Activated CD4-positive, alpha-beta T cell treated with anti-CD3 and anti-CD28 coated beads for 24 hours (primary cell): Measurements from ENCODE around the gene FAM107B.

Source experiments
- DNase-seq, 2 donors: peaks; one replicate each; pipeline ENCODE4 v3.0.0-alpha.2; 2020; ENCODE audit warnings: low read depth in 2 of 2

The FAM107B gene

GRCh38 chr10:14533295-14533694 is 241.4 kb downstream of the FAM107B start:
- no peak for DNase-seq

DNA sequence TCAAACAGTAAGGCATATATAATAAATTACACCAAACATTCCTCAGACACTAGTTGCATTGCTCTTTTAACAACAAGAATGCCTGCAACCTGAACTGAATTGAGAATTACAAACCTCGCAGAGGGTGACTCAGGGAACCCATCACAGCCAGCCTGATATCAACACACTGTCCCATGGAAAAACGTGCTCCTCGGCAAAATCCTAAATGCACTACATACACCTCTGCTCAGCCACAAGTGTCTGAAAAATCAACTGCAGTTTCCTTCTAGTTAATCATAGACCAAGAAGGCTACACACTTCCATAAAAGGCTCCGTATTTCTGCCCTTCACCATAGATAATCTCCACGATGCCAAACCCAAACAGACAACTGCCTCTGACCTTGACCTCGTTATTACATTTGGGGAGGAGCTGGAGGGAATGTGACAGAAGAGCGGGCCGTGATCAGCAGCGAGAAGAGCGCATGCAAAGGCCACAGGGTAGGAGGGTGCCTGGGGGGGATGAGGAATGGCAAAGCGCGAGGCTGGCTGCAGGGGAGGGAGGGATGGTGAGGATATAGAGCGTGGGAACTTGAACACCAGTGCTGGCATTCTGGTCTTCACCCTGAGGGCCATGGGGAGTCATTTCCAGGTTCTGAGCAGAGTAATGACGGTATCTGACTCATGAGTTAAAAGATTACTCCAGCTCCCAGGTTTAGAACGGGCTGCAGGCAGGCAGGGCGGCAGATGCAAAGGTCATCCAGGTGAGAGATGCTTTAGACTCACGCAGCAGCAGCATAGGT is 242.0 kb downstream of the FAM107B start:
- no peak for DNase-seq

DNA sequence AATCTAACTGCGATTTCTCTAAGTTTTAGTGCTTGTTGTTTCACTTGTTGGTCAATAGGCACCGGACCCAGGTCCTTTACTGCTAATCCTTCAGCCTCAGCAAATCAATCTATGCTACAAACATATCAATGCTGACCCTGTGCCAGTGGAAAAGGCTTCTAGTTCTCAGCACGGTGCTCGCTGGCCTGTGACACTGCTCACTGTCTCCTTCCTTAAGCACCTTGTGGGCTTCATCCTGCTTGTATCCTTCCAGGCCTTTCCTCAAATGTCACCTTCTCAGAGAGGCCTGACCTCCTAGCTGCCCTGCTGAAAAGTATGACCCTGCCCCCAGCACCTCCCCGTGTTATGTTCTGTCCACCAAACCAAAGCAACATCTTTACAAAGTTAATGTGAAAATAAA is 242.7 kb downstream of the FAM107B start:
- no peak for DNase-seq

DNA sequence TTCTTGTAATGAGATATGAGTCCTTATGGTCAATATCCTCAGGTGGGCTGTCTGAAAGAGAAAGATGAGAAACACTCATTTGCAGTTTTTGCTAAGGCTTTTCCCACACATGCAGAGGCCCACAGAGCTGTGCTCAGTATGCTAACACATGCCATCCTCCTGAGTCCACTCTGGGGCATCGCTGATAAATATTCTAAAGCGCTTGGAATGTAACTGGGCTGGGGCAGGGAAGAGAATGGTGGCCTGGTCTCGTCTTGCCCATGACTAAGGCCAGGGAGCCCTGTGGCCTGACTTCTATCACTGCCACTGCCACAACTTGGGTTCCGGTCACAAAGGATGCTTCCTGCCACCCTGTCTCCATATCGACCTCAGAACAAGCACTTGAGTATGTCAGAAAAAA is 244.2 kb downstream of the FAM107B start:
- no peak for DNase-seq

GRCh38 chr10:14529351-14529750 is 245.3 kb downstream of the FAM107B start:
- no peak for DNase-seq

- DNase-seq: no peak
Observed at GRCh38 chr10:14528450-14528849, 246.2 kb downstream of the FAM107B start.

DNA sequence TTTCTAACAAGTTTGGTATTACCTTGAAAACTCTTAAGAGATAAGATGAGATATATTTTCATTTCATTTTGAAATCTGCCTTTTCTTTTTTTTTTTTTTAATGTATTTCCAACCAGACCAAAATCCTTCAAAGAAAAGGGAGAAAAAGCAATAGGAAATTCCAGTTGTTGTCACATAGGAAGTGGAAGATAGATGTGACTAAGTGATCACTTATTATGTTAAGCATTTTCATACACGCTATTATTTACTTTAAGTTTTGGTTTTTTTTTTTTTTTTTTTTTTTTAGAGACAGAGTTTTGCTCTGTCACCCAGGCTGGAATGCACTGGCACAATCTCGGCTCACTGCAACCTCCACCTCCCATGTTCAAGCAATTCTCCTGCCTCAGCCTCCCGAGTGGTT is 246.8 kb downstream of the FAM107B start:
- no peak for DNase-seq

- no peak for DNase-seq
Observed at GRCh38 chr10:14527134-14527844, 247.4 kb downstream of the FAM107B start.

GRCh38 chr10:14526326-14526725 is 248.4 kb downstream of the FAM107B start:
- DNase-seq: no peak

DNA sequence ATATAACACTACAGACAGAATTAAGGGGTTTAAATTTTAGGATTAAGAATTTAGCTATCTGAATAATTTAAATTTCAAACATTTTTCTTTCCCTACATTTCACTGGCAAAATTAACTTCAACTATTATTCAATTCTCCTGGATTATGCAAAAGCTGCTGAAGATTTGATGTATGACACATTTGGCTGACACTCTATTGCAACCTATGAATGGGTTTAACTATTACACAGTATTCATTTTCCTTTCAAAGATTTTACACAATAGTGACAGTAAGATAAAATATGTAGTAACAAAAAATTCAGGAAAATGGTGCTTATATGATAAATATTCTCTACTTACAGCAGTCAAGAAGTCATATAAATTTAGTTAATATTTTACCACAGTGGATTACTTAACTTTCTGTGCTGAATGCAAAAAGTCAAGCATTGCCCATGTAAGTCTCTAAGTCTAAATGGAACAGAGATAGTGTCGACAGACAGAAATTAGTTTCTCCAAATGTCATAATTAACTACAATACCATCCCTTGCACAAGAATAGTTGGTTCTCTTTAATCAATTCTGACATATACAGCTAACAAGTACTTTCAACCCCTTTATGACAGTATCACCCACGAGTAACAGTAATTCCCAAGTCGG is 249.9 kb downstream of the FAM107B start:
- no peak for DNase-seq

GRCh38 chr10:14523286-14523685 is 251.4 kb downstream of the FAM107B start:
- no peak for DNase-seq

- no peak for DNase-seq
Observed at GRCh38 chr10:14519785-14520184, 254.9 kb downstream of the FAM107B start.

GRCh38 chr10:14518149-14518548 is 256.5 kb downstream of the FAM107B start:
- no peak for DNase-seq

DNA sequence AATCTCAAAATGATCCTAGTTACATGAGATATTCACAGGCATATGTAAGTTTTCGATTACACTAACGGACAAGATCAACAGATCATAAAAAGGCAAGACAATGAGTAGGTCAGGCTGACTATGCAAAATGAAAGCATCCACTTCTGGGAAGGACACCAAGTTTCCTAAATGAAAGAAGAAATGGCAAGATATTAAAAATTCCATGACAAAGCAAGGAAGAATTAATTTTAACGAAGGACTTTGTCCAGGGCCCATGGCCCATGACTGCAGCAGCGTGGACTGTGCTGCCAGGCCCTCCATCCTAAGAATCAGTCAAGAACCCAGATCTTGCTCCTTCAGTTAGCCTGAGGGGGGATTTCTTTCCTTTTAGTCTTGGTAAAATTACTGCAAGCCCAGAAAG is 261.6 kb downstream of the FAM107B start:
- no peak for DNase-seq

DNA sequence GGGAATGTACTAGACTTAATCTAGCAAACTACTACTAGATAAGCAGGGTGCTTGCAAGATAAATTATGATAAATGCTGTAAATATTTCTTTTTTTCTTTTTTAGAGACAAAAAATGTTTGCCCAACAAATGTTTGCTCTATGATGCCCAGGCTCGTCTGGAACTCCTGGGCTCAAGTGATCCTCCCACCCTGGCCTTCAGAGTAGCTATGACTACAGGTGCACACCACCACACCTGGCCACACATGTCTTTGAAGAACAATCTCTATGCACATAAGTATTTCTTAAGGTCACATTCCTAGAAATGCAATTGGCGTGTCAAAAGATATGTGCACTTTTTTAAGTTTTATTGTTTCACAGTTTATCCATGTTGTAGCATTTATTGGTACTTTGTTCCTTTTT is 264.4 kb downstream of the FAM107B start:
- no peak for DNase-seq

GRCh38 chr10:14508725-14509124 is 266.0 kb downstream of the FAM107B start:
- DNase-seq: no peak

DNA sequence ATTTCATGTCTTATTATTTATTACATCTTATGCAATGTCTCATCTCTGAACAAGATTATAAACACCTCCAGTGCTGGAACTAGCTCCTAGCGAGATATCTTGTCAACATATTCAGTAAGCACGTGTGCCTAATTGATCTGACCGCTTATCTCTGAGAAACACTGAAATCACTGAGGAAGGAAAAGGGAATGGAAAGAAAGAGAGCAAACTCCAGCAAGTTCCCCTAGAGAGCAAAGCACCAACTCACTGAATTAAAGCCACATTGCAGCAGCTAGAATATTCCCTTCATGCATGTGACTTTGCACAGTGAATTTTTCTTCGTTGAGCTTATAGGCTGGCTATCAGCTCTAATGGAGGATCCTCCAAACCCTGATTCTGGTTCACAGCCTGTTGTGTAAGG is 266.9 kb downstream of the FAM107B start:
- no peak for DNase-seq

- DNase-seq: no peak
Observed at GRCh38 chr10:14507176-14507575, 267.5 kb downstream of the FAM107B start.

GRCh38 chr10:14502431-14502830 is 272.3 kb downstream of the FAM107B start:
- DNase-seq: no peak

DNA sequence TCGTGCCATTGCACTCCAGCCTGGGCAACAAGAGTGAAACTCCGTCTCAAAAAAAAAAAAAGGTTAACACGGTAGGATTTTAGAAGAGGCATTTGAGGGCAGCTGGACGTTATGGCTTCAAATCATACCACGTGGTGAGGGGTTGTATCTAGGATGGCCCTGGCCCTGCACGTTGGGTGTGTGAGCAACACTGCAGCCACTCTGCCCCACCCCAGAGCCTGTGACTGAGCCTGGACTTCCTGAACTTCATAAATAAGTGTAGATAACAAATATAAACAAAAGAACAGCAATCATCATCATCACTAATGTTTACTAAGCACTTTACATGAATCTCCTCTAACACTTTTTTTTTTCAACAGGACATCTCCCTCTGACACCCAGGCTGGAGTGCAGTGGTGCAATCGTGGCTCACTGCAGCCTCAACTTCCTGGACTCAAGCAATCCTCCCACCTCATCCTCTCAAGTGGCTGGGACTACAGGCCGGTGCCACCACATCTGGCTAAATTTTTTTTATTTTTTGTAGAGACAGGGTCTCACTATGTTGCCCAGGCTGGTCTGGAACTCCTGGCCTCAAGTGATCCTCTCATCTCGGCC is 274.4 kb downstream of the FAM107B start:
- DNase-seq: no peak

- DNase-seq: no peak
Observed at GRCh38 chr10:14499601-14499904, 275.1 kb downstream of the FAM107B start.

DNA sequence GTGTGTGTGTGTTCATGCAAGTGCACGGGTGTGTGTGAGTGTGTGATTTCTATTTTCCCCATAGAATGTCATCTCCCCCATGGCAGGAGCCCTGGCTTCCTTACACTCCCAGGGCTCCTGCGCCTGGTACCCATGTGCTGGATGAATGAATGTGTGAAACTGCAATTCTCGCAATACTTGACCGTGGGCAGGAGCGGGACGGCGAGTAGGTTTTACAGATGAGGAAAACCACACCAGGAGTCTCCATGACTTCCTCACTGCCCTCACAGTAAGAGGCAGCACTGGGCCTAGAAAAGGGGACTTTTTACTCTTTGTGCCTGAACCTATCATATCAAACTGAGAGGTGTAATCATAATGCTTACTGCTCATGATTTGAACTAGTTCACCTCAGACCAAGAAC is 276.4 kb downstream of the FAM107B start:
- DNase-seq: no peak

- DNase-seq: no peak
Observed at GRCh38 chr10:14491811-14492210, 282.9 kb downstream of the FAM107B start.
